NCI-H69 (cell line): ENCODE measurements around the gene BIRC6.
"Not testable (repeated sequence)": the region's sequence is repeated elsewhere in the genome, so short reads cannot be mapped to it uniquely, and the experiment has no call there.

Experiments
- DNase-seq: peaks from one replicate; lab custom pipeline; 2025; lab: John Stamatoyannopoulos, UW

The BIRC6 gene

DNA sequence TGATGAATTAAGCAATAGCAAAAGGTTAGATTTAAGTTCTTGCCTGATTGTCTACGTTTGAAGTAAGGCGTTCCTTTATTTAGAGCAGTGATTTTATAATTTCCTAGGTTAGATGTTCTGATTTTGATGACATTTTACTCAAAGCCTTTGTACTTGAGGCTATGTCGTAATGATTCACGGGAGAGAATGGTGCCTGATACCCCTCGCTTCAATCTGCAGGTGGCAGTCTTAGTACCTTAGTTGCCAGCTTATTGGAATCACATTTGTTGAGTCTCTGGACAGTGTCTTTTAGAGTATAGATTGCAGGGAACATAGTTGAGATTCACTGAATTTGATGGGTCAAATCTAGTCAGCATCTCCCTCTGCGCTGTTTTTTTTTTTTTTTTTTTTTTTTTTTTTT is 89.5 kb downstream of the BIRC6 start:
- DNase-seq: no peak

DNA sequence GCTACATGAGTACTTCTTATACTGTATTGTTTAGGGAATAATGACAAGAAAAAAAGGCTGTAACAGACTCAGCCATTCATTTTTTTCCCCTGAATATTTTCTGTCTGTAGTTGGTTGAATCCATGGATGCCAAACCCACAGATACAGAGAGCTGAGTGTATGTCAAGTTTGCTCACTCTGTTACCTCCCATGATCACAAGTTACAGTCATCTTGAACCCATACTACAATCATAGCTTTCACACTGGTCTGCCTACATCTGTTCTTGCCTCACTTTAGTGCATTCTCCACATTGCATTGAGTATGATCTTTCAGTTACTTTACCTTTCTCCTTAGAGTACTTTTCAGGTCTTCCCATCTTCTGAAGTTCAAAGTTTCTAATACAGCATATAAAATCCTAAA is 94.0 kb downstream of the BIRC6 start:
- no peak for DNase-seq

- no peak for DNase-seq
These were observed 95.7 kb downstream of the BIRC6 start for GRCh38 chr2:32452338-32453064.

DNA sequence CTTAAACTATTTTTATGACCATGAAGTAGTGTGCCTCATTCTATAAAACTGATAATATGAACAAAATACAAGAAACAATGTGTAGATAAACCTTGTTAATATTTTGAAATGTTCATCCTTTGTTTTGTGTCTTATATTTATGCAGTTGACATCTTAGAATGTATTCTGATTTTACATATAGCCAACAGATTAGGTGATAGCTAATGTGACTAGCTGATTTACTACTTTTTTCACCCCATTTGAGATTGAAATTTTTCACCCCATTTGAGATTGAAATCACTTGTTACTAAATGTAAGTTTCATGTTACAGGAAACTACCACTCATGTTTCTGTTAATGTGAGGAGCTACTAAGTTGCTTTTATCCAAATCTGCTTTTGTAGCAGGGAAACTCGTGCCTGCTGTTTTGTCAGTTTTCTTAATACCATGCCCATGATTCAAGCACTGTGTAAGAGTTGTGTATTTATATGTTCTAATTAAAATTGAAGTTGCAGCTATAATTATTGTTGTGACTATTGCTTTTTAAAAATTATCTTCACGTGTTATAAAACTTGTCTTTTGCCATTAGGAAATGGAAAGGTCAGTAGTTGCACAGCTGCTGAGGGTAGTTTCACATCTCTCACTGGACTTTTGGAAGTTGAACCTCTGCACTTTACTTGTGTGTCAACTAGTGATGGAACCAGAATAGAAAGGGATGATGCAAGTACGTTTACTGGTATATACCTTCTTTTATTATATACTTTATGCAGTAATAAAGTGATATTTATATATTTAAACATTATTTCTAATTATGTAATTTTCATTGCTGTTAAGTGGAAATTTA is 96.6 kb downstream of the BIRC6 start:
- DNase-seq: no peak

DNA sequence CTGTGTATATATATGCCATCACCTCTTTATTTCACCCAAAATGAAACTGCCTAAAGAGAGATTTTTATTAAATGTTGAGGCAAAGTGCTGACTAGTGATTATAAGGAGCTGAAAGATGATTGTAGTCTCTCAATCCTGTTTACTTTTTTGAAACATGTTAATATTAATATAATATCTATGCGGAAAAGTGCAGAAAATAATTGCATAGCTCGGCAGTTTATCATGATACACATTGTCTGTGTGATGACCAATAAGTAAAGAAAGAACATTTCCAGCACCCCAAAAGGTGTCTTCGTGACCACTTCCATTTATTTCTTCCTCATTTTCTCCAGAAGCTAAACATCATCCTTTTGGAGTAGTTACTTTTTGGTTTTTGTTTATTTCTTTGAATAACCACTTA is 99.0 kb downstream of the BIRC6 start:
- DNase-seq: no peak

DNA sequence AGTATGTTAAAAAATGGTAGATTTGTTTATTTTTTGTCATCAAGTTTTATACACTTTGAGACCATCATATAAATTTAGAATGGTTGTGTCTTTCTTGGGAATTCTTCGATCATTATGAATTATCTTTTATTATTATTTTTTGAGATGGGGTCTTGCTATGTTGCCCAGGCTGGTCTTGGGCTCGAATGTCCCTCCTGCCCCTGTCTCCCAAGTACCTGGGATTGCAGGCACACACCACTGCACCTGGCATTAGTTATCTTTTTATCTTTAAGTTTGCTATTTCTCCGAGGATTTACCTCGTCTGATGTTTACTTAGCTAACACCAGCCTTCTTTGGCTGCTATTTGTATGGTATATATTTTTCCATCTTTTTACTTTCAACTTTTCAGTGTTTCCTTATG is 100.0 kb downstream of the BIRC6 start:
- no peak for DNase-seq

GRCh38 chr2:32457814-32458213 is 101.0 kb downstream of the BIRC6 start:
- DNase-seq: no peak

DNA sequence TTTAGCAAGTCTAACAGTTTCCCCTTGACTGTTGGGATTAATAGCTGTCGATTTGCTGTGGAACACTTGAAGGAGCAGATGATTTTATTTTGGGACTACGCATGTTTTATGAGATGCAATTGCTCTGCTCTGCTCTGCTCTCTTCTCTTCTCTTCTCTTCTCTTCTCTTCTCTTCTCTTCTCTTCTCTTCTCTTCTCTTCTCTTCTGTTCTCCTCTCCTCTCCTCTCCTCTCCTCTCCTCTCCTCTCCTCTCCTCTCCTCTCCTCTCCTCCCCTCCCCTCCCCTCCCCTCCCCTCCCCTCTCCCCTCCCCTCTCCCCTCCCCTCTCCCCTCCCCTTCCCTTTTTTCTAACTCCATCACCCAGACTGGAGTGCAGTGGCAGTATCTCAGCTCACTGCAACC is 104.0 kb downstream of the BIRC6 start:
- DNase-seq: not testable (repeated sequence)

- DNase-seq: no peak
These were observed 106.3 kb downstream of the BIRC6 start for GRCh38 chr2:32463110-32463509.

- no peak for DNase-seq
These were observed 107.6 kb downstream of the BIRC6 start for GRCh38 chr2:32464431-32464830.

- DNase-seq: no peak
These were observed 115.8 kb downstream of the BIRC6 start for GRCh38 chr2:32472605-32473004.

- no peak for DNase-seq
These were observed 117.6 kb downstream of the BIRC6 start for GRCh38 chr2:32474381-32474780.

DNA sequence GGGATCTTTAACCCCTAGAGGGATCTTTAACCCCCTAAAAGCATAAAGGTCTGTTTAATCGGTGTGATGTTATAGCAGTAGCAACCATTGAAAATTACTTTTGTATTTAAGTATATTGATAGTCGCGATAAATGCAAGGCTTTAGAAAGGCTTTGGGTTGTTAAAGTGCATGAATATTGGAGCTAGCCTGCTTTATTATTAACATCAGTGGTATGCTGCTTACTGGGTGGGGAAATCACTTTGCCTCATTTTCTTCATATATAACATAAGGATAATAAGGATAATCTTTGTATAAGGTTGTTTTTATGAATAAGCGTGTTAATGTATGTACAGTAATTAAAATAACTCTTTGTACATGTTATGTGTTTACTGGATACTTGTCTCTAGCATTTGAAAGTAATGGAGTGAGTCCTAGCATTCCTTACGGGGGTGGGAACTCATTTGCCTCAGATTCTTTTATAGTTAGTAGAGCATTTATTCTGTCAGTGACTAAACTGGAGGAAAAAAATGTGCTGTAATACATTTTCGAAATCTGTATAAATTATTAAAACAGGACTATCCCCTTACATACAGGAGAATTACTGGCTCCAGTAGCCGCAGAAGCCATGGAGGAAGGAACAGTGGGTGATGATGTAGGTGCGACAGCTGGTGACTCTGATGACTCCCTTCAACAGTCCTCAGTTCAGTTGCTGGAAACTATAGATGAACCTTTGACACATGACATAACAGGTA is 122.2 kb downstream of the BIRC6 start:
- DNase-seq: no peak

DNA sequence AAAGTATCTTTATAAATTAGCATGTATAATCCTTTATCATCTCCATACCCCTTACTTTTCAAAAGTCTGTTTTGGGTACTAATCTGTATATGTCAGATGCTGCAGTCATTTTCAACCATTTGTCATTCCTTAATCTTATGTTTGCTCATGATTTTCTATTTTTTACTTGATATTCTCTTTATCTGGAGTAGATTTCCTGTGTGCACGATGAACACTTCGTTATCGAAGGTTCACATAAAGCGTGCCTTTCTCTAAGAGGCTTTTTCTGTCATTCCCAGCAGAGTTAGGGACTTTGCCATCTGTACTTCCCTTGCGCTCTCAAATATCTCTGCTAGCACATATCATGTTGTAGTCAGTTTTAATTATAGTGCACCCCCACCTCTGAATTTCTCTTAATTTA is 123.2 kb downstream of the BIRC6 start:
- no peak for DNase-seq

DNA sequence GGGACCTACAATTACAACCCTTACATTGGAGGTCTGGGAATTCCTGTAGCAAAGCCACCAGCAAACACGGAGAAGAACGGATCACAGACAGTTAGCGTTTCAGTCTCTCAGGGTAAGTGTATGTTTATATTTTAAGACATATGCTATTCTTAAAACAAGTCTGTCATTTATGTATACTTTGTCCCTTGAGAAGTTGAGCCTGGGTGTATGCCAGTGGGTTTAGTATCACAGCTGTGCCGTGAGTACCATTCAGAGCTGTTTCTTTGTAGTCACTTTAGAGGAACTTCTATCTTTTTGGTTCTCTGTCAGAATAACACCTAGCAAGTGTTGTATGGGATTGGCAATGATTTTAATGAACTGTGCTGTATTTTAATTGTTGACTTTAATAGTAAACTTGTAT is 125.6 kb downstream of the BIRC6 start:
- no peak for DNase-seq

DNA sequence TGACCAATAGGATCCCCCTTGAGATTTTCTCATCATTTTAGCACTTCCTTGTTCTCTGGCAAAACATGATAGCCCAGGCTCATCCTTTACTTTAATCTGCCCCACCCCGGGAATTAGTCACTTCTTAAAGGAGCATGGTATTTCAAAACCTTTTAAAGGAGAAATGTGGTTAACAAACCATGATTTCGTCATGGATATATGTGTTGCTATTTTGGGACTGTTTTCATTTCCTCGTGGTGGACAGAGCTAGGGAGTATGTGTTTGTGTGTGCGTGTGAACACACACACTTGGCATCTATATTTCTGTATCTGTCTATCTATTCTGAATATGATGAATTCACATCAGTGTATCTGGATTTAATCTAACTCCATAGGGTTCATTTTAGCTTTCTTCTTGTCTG is 128.1 kb downstream of the BIRC6 start:
- DNase-seq: no peak

GRCh38 chr2:32485399-32485798 is 128.6 kb downstream of the BIRC6 start:
- DNase-seq: no peak

DNA sequence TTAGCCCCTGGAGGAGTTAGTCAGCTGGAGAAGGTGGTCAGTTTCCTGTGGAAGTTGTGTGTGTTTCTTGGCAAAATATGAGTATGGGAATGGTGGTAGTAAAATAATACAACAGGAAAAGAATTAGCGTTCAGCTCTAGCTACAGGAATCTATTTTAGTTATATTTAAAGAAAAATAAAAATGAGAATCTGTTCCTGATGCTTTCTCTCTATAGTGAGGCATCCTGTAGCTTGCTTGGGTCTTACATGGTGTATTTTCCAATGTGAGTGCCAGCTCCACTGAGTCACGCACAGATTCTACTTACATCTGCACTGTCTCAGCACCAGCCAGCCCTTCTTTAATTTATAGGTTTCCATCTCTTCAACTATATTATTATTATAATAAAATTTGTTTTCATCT is 132.2 kb downstream of the BIRC6 start:
- DNase-seq: no peak

DNA sequence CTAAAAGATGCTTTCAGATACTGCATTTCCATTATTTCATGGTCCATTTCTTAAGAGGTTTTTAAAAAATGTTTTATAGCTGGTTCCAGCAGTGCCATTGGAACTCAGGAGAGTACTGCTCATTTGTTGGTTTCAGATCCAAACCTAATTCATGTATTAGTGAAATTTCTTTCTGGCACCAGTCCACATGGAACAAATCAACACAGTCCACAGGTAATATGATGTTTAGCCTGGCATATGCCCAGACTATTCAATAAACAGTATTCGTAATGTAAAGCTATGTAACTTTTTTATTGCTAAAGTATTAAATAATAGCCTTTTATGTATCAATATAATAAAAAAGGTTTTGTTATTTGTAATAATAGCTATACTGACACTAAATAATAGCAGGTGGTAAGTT is 134.5 kb downstream of the BIRC6 start:
- no peak for DNase-seq

DNA sequence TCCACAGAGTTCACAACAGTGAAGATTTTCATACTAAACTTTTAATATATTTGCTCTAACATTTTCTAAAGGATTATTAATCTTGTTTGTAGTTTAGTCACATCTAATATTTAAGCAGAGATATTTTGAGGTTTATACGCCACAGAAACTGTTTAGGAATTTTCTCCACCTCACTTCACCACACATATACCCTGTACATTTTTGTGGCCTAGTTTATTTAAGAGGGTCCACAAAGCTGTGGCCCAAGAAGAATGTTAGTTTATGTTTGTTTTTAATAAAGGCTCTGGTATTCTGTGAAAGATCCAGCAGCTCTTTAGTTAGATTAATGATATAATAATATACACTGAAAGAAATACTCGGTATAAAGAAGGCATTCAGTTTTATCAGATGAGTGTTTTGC is 138.3 kb downstream of the BIRC6 start:
- DNase-seq: no peak

GRCh38 chr2:32496662-32497061 is 139.8 kb downstream of the BIRC6 start:
- DNase-seq: no peak

- DNase-seq: no peak
These were observed 141.5 kb downstream of the BIRC6 start for GRCh38 chr2:32498306-32498705.

- DNase-seq: no peak
These were observed 146.1 kb downstream of the BIRC6 start for GRCh38 chr2:32502941-32503340.
